Cortex of kidney (tissue), 1 donor: ENCODE results near the gene LRIF1.
"Not testable (repeated sequence)": the region's sequence is repeated elsewhere in the genome, so short reads cannot be mapped to it uniquely, and the experiment has no call there.

ENCODE experiments used
- DNase-seq: peaks from one replicate; lab custom pipeline; 2025; lab: John Stamatoyannopoulos, UW

The LRIF1 gene

DNA sequence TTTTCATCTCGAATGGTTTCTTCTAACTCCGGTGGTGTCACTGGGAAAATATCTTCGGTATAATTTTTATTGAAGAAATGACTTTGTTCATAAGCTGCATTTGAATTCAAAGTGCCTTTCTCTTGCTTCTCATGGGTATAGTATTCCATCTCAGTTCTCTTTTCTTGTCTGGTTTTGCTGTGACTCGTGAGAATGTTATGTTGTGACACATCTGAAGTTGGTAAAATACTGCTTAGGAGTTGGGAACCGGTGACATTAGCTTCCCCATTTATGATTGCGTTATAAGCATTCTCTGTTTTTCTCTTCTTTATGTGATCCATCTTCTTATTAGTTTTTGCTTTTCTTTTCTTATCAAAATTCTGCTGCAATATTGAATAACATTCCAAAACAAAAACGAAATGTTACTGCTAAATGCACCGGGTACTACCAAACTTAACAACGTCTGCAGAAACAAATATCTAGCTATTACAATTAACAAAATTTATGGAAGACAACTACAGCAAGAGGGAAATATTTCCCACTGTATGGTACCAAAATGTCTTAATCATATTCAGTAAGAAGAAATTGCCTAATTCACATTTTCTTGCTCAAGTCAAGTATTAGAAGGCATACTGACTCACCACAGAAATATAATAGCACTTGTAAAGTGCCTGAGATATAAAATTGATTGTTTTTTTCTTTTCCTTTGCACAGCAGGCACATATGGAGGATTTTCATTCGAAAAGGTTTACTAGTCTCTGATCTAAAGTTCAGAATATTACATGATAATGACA is 15.5 kb downstream of the LRIF1 start:
- DNase-seq = no peak

DNA sequence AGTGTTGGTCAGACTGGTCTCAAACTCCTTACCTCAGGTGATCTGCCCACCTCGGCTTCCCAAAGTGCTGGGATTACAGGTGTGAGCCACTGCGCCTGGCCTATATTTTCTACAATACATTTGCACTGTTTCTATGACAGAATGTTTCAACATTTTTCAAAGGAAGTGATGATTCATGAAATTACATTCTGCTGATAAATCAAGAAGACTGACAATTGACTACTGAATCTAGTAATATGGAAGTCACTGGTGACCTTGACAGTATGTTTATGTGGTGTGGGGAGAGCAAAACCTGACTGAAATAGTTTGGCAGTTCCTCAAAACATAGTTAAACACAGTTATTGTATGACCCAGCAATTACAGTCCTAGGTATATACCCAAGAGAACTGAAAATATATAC is 18.1 kb downstream of the LRIF1 start:
- DNase-seq = no peak

DNA sequence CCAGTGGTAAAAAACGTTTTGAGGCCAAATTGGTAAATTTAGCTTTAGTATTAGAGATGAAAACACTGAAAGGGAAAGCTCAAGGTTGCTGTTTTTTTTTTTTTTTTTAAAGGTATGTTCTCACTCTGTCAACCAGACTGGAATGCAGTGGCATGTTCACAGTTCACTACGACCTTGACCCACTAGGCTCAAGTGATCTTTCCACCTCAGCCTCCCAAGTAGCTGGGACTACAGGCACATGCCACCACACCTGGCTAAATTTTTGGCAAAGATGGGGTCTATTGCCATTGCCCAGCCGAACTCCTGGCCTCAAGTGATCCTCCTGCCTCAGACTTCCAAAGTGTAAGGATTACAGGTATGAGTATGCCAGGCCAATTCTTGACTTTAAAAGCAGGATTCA is 18.9 kb downstream of the LRIF1 start:
- DNase-seq = no peak

DNA sequence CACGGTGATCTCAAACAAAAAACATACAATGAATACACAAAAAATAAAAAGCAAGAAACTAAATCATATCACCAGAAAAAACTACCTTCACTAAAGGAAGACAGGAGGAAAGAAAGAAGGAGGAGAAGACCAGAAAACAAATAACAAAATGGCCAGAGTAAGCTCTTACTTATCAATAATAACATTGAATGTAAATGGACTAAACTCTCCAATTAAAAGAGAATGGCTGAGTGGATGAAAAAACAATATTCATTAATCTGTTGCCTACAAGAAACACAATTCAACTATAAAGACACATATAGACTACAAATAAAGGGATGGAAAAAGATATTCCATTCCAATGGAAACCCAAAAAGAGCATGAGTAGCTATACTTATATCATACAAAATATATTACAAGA is 27.2 kb downstream of the LRIF1 start:
- DNase-seq = no peak

DNA sequence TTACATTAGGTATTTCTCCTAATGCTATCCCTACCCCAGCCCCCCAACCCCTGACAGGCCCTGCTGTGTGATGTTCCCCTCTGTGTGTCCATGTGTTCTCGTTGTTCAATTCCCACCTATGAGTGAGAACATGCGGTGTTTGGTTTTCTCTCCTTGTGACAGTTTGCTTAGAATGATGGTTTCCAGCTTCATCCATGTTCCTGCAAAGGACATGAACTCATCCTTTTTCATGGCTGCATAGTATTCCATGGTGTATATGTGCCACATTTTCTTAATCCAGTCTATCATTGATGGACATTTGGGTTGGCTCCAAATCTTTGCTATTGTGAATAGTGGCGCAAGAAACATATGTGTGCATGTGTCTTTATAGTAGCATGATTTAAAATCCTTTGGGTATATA is 32.6 kb downstream of the LRIF1 start:
- DNase-seq = not testable (repeated sequence)

DNA sequence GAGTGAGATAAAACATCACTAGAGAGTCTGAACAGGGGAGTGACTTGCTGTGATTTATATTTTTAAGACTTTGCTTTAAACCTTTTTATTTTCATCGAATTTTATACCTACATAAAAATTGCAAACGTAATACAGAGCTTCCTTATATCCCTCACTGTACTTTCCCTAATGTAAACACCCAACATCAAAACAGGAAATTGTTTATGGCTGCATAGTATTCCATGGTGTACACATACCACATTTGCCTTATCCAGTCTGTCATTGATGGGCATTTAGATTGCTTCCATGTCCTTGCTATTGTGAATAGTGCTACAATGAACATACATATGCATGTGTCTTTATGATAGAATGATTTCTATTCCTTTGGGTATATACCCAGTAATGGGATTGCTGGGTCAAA is 34.8 kb downstream of the LRIF1 start:
- no peak for DNase-seq

DNA sequence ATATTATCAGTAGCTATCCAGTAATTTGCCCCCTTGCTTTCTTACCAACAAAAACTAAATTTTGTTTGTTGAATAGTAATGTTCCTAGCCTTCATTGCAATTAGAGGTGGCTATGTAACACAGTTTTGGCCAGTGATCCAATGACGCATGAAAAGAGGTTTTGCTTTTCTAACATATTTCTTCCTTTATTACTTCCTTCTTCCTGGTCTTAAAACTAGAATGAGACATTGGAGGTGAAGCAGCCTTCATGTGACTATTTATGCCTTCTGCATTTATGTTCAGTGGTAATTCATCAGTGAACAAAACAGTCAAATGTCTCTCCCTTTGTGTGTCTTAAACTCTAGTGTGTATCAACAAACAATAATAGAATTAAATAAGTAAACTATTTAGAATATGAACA is 35.5 kb downstream of the LRIF1 start:
- no peak for DNase-seq

DNA sequence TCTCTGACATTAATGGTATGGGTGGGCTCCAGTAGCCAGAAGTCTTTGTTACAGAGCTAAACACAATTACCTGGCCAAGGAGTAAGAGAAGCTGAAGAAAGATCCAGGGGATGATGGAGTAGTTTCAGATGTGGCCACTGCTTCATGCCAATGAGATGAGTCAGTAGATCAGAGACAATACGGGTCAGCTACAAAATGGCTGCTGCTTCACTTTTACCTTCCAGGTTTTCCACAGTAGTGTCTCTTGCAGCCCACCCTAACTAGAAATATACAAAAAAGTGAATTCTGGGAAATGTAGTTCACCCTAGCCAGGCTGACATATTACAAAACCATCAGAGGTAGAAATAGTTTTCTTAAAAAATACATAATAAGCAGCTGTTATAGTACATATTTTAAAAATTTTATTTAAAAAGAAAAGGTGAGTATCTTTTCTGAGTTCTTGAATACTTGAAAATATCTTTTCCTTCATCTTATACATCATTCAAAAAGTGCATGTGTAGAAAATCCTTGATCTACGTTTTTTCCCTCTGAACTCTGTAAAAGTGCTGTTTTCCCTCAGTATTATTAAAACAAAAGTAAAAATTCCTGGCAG is 36.1 kb downstream of the LRIF1 start:
- no peak for DNase-seq

DNA sequence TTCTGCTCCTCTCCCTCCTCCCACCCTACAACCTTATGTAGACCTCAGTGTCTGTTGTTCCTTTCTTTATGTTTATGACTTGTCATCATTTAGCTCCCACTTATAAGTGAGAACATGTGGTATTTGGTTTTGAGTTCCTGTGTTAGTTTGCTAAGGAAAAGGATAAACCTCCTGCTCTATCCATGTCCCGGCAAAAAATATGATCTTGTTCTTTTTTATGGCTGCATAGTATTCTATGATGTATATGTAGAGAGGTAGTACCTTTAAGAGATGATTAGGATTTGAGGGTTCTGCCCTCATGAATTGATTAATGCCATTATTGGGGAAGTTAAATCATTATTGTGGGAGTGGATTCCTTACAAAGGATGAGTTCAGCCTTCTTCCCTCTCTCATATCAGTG is 41.8 kb downstream of the LRIF1 start:
- no peak for DNase-seq

DNA sequence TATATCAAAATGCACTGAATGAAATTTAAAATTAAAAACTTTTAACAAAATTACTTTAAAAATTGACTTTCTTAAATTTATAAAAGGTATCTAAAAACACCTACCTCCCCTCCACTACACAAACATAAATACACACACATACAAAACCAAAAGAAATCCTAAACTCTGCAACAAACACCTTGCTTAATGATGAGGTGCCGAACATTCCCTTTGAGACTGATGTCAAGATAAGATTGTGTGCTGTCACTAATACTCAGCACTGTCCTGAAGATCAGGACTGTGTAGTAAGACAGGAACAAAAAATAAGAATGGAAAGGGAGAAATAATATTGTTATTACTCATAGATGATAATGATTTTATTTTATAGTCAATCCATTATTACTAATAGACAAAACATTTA is 45.7 kb downstream of the LRIF1 start:
- no peak for DNase-seq

DNA sequence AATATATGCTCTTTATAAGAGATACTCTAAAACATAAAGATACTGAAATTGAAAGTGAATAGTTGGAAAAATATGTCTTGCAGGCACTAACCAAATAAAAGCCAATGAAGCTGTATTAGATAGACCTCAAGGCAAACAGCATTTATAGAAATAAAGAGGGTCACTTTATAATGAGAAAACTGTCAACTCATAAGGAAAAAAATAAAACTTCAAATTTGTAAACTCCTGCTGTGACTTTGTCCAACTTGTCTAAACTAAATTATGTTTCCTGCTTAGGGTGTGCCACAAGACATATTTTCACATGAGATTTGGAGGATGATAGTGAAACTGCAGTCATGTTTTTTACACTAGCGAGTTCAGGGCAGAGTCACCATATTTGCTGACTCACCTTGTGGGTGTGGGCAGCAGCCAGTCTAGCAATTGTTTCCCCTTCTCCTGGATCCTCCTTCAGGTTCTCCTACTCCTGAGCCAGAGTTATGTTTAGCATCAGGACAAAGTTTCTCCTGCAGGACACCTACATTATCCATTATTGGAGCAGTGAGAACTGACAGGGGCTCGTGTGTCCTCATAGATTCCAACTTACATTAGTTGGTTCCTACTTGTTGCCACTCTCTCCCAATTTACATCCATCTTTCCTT is 46.9 kb downstream of the LRIF1 start:
- DNase-seq = no peak

DNA sequence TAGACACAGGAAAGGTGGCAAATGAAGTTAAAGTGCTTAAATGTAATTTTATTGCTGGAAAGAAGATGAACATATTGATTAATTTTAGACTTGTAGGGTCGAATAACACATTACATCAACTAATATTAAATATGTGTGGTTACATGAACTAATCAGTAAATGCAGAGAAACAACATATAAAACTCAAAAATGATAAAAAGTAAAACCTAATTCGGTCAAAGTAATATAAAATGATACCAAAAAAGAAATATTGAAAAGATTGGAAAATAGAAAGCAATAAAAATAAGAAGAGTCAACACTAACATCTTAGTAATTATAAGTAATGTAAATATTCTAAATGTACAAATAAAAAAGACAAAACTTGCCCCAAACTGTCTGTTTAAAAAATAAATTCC is 47.5 kb downstream of the LRIF1 start:
- no peak for DNase-seq

DNA sequence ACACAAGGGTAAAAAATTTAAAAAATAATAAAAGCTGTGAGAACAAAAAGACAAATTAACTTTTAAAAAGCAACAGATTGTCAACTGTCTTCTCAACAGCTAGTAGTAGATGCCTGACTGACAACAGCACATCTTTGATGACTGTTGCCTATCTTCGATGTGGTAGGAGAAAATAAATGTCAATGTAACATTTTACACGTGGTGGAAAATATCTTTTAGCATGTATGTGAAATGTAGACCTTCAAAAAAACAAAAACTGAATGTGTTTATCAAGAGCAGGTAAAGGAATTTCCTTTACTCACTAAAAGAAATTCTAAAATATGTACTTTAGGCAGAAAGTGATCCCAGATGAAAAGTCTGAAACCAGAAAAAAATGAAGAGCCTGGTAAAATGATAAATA is 47.9 kb downstream of the LRIF1 start:
- DNase-seq = no peak

DNA sequence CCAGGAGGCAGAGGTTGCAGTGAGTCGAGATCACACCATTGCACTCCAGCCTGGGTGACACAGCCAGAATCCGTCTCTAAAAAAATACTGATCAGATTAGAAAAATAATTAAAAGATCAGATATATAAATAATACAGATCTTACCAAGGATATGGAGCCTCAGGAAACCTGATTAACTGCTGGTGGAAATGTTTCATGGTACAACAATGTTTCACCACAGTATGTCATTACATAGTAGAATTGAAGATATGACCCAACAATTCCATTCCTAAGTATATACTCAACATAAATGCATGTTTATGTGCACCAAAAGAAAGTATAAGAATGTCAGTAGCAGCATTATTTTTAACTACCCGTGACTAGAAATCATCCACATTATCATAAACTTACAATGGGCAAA is 49.0 kb downstream of the LRIF1 start:
- no peak for DNase-seq

DNA sequence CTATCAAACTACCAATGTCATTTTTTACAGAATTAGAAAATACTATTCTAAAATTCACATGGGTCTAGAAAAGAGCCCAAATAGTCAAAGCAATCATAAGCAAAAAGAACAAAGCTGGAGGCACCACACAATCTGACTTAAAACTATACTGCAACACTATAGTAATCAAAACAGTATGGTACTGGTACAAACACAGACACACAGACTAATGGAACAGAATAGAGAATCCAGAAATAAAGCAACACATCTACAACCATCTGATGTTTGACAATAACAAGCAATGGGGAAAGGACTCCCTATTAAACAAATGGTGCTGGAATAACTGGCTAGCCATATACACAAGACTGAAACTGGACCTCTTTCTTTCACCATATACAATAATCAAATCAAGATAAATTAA is 50.9 kb downstream of the LRIF1 start:
- DNase-seq = no peak

DNA sequence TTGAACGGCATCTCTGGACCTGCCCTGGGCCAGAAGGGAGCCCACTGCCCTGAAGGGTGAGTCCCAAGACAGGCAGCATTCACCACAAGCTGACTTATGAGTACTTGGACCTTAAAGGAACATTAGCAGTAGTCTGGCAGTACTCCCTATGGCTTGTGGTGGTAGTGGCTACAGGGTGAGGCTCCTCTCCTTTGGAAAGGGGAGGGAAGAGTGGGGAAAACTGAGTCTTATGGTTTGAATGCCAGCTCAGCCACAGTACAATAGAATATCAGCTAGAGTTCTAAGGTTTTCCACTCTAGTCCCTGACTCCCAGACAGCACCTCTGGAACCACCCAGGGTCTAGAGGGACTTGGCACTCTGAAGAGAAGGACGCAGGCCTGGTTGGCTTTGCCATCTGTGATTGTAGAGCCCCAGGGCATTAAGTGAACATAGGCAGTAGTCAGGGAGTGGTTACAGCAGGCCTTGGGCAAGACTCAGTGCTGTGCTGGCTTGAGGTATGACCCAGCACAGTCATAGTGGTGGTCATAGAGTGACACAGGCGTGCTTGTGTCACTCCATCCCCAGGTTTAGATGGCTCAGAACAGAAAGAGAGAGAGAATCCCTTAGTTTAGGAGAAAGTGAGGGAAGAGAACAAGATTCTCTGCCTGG is 59.7 kb downstream of the LRIF1 start:
- no peak for DNase-seq

DNA sequence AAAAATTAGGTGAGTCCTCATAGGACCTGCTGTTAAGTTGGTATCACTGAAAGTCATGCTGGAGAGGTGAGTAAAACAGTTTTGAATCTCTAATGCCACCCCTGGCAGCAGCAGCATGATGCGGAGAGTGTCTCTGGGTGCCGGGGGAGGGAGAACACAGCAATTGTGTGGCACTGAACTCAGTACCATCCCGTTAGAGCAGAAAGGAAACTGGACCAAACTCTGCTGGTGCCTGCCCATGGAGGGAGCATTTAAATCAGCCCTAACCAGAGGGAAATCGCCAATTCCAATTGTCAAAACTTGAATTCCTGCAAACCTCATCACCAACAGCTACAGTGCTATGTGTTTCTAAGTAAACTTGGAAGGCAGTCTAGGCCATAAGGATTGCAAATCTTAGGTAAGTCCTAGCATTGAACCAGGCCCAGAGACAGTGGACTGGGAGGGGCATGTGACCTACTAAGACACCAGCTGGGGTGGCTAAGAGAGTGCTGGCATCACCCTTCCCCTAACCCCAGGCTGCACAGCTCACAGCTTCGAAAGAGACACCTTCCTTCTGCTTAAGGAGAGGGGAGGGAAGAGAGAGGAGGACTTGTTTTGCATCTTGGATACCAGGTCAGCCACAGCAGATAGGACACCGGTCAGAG is 60.8 kb downstream of the LRIF1 start:
- DNase-seq = no peak

DNA sequence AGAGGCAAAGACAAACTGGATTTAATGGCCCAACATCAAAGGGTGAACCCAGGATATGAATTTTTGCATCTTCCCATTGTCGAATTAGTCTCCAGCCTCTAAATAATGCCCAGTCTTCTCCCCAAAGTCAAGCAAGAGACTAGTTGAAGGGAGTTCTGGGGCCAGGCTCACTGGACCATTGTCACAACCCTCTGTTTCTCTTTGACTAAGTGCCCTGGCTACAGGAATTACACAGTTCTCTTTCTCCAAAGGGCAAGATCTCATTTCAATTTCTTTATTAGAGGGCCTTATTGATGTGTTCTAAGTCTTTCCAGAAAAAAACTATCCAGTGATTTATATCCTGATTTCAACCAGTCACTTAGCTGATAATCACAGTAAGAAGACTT is 64.3 kb downstream of the LRIF1 start:
- DNase-seq = no peak

DNA sequence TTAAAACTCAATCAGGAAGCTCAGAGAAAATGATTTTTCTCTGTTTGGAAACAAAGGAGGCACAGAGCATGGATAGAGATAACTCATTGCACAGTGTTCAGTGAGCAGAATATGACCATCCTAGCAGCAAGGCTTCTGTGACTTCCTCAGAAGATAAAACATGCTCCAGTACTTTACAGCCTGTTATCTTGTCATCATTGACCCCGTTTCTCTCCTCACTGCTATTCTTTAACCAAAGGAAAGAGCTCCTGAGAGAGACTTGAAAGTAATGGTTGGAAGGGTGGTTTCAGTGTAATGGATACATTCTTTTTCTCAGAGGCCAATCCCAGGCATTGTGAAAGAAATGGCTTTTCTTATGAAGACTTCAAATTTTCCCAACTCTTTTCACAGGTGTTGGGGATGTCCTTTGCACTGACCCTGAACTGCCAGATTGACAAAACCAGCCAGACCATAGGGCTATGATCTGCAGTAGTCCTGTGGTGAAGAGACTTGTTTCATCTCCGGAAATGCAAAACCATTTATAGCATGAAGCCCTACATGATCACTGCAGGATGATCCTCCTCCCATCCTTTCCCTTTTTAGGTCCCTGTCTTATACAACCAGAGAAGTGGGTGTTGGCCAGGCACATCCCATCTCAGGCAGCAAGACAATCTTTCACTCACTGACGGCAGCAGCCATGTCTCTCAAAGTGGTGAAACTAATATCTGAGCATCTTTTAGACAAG is 64.8 kb downstream of the LRIF1 start:
- DNase-seq = no peak

DNA sequence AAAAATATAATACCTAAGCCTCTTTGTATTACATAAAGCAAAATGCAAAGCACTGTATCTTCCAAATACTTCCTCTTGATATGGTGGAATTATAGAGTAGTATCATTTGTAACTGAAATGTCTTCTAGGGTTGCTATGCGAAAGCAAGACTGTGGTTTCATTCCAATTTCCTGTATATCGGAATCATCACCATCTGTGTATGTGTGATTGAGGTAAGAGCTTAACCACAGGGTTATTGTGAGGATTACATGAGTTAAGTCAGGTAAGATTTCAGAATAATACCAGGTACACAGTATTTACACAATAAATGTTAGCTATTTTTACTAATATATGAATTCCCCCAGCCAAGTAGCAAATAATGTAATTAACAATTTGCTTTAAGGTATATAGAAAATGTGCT is 66.0 kb downstream of the LRIF1 start:
- DNase-seq = no peak
